Panc1 (cell line): ENCODE data around the gene C5AR2. TPM values are rescaled to one million over a fixed set of nuclear protein-coding genes. Genes with fewer than 3 reads are reported as not detected.

Experiments
- ATAC-seq: fragments of 200-7000 bp; cut with Tn5 transposase; 2 replicates; pipeline ENCODE4 v1.9.1; 2020; ENCODE audit warnings: mild to moderate bottlenecking, moderate library complexity
- BruUV-seq: library from RNA; stranded (reverse); fragments of 400-500 nt; replicated peaks from 2 replicates; lab custom pipeline; 2021; lab: Mats Ljungman, UMichigan
- CTCF ChIA-PET: fragments of 300-600 bp; sonication (Branson Sonifier 250); formaldehyde crosslinking; loops from one replicate; lab custom pipeline; 2022; ENCODE audit warnings: antibody characterized with exemption; lab: Charles Lee
- POLR2A ChIA-PET: fragments of 300-600 bp; sonication (Branson Sonifier 250); formaldehyde crosslinking; loops from one replicate; lab custom pipeline; 2022; ENCODE audit warnings: antibody characterized with exemption; lab: Charles Lee
- DNase-seq: peaks from one replicate; pipeline ENCODE4 v3.0.0-alpha.2; 2010; ENCODE audit warnings: low read depth, low spot score
- H3K27ac ChIP-seq: 2 replicates; pipeline ENCODE4 v1.5.1; 2011; ENCODE audit warnings: mild to moderate bottlenecking, low read length, inconsistent platforms
- H3K27me3 ChIP-seq: fragments of 200-500 bp; sonication (Bioruptor generic); 2 replicates; pipeline ENCODE4 v1.6.0; 2014; ENCODE audit warnings: low read length, inconsistent platforms; ENCODE audit not compliant: control insufficient read depth, insufficient read depth
- H3K36me3 ChIP-seq: fragments of 200-500 bp; sonication (Bioruptor generic); 2 replicates; pipeline ENCODE4 v1.5.1; 2014; ENCODE audit warnings: inconsistent platforms, mild to moderate bottlenecking, low read length, moderate library complexity; ENCODE audit not compliant: control insufficient read depth, insufficient read depth
- H3K4me1 ChIP-seq: 2 replicates; pipeline ENCODE4 v1.5.1; 2011; ENCODE audit warnings: inconsistent platforms, mild to moderate bottlenecking, low read length, moderate library complexity; ENCODE audit not compliant: control insufficient read depth, insufficient read depth
- H3K4me3 ChIP-seq, 2 experiments: 2 replicates each; pipeline ENCODE4 v1.5.1; 2011 to 2012; ENCODE audit warnings: low read depth in 2 of 2, low read length in 2 of 2, mild to moderate bottlenecking in 2 of 2, inconsistent platforms in 1 of 2, moderate library complexity in 1 of 2
- H3K9me3 ChIP-seq: fragments of 200-500 bp; sonication (Bioruptor generic); 2 replicates; pipeline ENCODE4 v1.5.1; 2014; ENCODE audit warnings: low read depth, mild to moderate bottlenecking, inconsistent platforms, low read length, moderate library complexity; ENCODE audit not compliant: control insufficient read depth, insufficient read depth
- POLR2AphosphoS5 ChIP-seq: IDR thresholded peaks from 2 replicates; pipeline ENCODE4 v1.6.1; 2012; ENCODE audit warnings: mild to moderate bottlenecking, low read depth, low read length, moderate library complexity
- SIN3A ChIP-seq: IDR thresholded peaks from 2 replicates; pipeline ENCODE4 v1.6.1; 2012; ENCODE audit warnings: low read depth, mild to moderate bottlenecking, low read length, moderate library complexity, borderline replicate concordance; ENCODE audit not compliant: insufficient read depth
- TCF7L2 ChIP-seq: IDR thresholded peaks from 2 replicates; pipeline ENCODE4 v1.6.1; 2011; ENCODE audit warnings: mild to moderate bottlenecking, low read depth, low read length, inconsistent platforms
- in situ Hi-C: cut with HindIII; loops from 2 replicates; pipeline ENCODE4 v1.10.0; 2016; ENCODE audit warnings: low sequenced_read_pairs, low pct_unique_long_range_greater_than_20kb
- intact Hi-C: fragments of 100-400 bp; cut with micrococcal nuclease; formaldehyde crosslinking; loops from one replicate; pipeline ENCODE4 v1.10.0; 2022; ENCODE audit not compliant: unreplicated experiment
- total RNA-seq: library from RNA; stranded (reverse); gene quantifications from one replicate; pipeline ENCODE4 v1.2.1, GENCODE V29; 2021; ENCODE audit not compliant: unreplicated experiment
- TF ChIP-seq, protein P1 (sequence below), 2 experiments: IDR thresholded peaks; 2 replicates each; pipeline ENCODE4 v1.6.1; 2011 to 2012; ENCODE audit warnings: low read depth in 2 of 2, control low read depth in 1 of 2, low read length in 1 of 2, mild to moderate bottlenecking in 1 of 2, moderate library complexity in 1 of 2; ENCODE audit not compliant: insufficient read depth in 1 of 2
- TF ChIP-seq, protein P2 (sequence below): fragments of 450-650 bp; IDR thresholded peaks from 2 replicates; pipeline ENCODE4 v1.5.1; 2017; ENCODE audit warnings: mild to moderate bottlenecking

C5AR2 gene
- total RNA-seq, 1 experiment from 2014 or later: 0.03 TPM

DNA sequence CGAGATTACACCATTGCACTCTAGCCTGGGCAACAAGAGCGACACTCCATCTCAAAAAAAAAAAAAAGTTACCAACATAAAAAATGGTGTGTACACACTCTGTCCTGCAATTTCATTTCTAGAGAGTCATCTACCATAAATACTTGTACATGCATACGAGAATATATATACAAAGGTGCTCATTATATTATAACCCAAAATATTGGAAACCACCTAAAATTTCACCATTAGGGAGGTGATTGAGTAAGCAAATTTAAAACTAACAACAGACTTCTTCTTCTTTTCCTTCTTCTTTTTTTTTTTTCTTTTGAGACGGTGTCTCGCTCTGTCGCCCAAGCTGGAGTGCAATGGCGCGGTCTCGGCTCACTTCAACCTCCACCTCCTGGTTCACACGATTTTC lies 29.7 kb upstream of the C5AR2 start:
- TF ChIP-seq, protein P1, sequence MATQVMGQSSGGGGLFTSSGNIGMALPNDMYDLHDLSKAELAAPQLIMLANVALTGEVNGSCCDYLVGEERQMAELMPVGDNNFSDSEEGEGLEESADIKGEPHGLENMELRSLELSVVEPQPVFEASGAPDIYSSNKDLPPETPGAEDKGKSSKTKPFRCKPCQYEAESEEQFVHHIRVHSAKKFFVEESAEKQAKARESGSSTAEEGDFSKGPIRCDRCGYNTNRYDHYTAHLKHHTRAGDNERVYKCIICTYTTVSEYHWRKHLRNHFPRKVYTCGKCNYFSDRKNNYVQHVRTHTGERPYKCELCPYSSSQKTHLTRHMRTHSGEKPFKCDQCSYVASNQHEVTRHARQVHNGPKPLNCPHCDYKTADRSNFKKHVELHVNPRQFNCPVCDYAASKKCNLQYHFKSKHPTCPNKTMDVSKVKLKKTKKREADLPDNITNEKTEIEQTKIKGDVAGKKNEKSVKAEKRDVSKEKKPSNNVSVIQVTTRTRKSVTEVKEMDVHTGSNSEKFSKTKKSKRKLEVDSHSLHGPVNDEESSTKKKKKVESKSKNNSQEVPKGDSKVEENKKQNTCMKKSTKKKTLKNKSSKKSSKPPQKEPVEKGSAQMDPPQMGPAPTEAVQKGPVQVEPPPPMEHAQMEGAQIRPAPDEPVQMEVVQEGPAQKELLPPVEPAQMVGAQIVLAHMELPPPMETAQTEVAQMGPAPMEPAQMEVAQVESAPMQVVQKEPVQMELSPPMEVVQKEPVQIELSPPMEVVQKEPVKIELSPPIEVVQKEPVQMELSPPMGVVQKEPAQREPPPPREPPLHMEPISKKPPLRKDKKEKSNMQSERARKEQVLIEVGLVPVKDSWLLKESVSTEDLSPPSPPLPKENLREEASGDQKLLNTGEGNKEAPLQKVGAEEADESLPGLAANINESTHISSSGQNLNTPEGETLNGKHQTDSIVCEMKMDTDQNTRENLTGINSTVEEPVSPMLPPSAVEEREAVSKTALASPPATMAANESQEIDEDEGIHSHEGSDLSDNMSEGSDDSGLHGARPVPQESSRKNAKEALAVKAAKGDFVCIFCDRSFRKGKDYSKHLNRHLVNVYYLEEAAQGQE (IDR thresholded peaks at IDR 0.05; ENCODE audit: insufficient read depth in 1 of 2, low read depth in 2 of 2, low read length in 1 of 2): no peak
- Histone ChIP-seq H3K9me3 (no peaks in the 10 kb centered on the region), H3K4me1 (0 out of 2 replicates have a peak, but pooled peaks cover 2% of the 10 kb centered on the region), H3K27ac (no peak overlapping the region), H3K27me3 (no peaks in the 10 kb centered on the region), H3K4me3 (no peak overlapping the region), H3K36me3 (no peaks in the 10 kb centered on the region)
- ChIA-PET POLR2A (no interaction called here), CTCF (no interaction called here)
- ATAC-seq: no peak
- intact Hi-C loops (no loop called here), in situ Hi-C loops (no loop called here)
- no peak for DNase-seq
- no TSS peak for BruUV-seq

DNA sequence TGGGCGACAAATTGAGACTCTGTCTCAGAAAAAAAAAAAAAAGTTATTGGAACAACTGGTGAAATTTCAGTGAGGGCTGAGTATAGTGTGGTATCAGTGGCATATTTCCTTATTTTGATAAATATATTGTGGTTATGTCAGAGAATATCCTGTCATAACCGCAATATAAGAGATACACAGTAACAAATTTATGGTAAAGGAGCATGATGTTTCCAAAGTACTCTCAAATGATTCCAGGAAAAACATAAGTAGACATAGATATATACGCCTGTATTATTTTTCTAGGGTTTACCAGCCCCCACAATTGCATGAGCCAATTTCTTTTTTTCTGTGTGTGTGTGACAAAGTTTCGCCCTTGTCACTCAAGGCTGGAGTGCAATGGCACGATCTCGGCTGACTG lies 28.0 kb upstream of the C5AR2 start:
- Histone ChIP-seq H3K27me3 (no peaks in the 10 kb centered on the region), H3K27ac (no peak overlapping the region), H3K36me3 (no peaks in the 10 kb centered on the region), H3K4me1 (0 out of 2 replicates have a peak, but pooled peaks cover 2% of the 10 kb centered on the region), H3K4me3 (no peak overlapping the region), H3K9me3 (no peaks in the 10 kb centered on the region)
- BruUV-seq: no TSS peak
- POLR2A ChIA-PET: no interaction called here
- CTCF ChIA-PET: no interaction called here
- no peak for ATAC-seq
- in situ Hi-C loops: no loop called here
- TF ChIP-seq, protein P1 (IDR thresholded peaks at IDR 0.05; ENCODE audit: insufficient read depth in 1 of 2, low read depth in 2 of 2, low read length in 1 of 2): no peak
- TF ChIP-seq SIN3A (no peak), TCF7L2 (no peak), POLR2AphosphoS5 (no peak)
- TF ChIP-seq, protein P2, sequence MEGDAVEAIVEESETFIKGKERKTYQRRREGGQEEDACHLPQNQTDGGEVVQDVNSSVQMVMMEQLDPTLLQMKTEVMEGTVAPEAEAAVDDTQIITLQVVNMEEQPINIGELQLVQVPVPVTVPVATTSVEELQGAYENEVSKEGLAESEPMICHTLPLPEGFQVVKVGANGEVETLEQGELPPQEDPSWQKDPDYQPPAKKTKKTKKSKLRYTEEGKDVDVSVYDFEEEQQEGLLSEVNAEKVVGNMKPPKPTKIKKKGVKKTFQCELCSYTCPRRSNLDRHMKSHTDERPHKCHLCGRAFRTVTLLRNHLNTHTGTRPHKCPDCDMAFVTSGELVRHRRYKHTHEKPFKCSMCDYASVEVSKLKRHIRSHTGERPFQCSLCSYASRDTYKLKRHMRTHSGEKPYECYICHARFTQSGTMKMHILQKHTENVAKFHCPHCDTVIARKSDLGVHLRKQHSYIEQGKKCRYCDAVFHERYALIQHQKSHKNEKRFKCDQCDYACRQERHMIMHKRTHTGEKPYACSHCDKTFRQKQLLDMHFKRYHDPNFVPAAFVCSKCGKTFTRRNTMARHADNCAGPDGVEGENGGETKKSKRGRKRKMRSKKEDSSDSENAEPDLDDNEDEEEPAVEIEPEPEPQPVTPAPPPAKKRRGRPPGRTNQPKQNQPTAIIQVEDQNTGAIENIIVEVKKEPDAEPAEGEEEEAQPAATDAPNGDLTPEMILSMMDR: no peak
- DNase-seq: no peak
- intact Hi-C loops: no loop called here
